ENCODE measurements around the gene CSNK1G1. TPM values are rescaled to one million over a fixed set of nuclear protein-coding genes. Genes with fewer than 3 reads are reported as not detected.
A peak's percentile ranks its signal among the peaks of the same experiment; 100 is the strongest.

CSNK1G1 gene
- total and polyA plus RNA-seq, 2 of the 8 experiments (the other 6 are each of a cell fraction or from before 2014, with no cell fraction given) = 6.0 to 12.9 TPM

GRCh38 chr15:64381000-64381751 lies 25.2 kb upstream of the CSNK1G1 start, which contains the start of gene PCLAF:
PCLAF (minus strand) TSS chr15:64381441; CDS start chr15:64381371, 70 bp downstream.
- Histone ChIP-seq H3K18ac (ENCODE audit: extremely low read depth, low read length) (peak within 1 kb of the TSS; percentile 4; the same call in 1 of the 2 replicates), H3K4ac (replicated peaks; ENCODE audit: insufficient read length, low read depth, low read length) (no peak within 1 kb of the TSS), H3K56ac (replicated peaks; ENCODE audit: insufficient read length, low read depth, low read length) (no peak within 1 kb of the TSS), H2AK5ac (ENCODE audit: low read depth, low read length) (no peak within 1 kb of the TSS), H3K27me3 (replicated peaks in 1 of 4; ENCODE audit: control insufficient read depth in 3 of 4, extremely low read depth in 1 of 4, insufficient read depth in 3 of 4, low read length in 3 of 4) (no peaks in the 10 kb centered on the region), H3K79me2 (ENCODE audit: control insufficient read depth in 1 of 2, insufficient read depth in 2 of 2, low read length in 2 of 2) (peaks cover 0 to 23% of the 10 kb centered on the region in 2 experiments; a peak in 2 of 4 replicates), H4K91ac (replicated peaks; ENCODE audit: insufficient read length, low read length) (no peak within 1 kb of the TSS), H2BK120ac (replicated peaks; ENCODE audit: low read depth, low read length) (no peak within 1 kb of the TSS), H2BK20ac (ENCODE audit: low read length) (no peak within 1 kb of the TSS), H3K14ac (ENCODE audit: insufficient read length) (no peak within 1 kb of the TSS), H3K9ac (replicated peaks in 1 of 4; ENCODE audit: extremely low read depth in 1 of 4, low read depth in 3 of 4, low read length in 3 of 4) (peak within 1 kb of the TSS; percentile 55 to 91 (median 78)), H4K20me1 (replicated peaks in 1 of 2; ENCODE audit: control insufficient read depth in 1 of 2, insufficient read depth in 2 of 2, low read length in 2 of 2) (no peaks in the 10 kb centered on the region), H3K4me2 (ENCODE audit: insufficient read depth in 1 of 2, low read depth in 2 of 2, low read length in 2 of 2) (peak within 1 kb of the TSS; percentile 78 to 89), H3K4me1 (replicated peaks in 1 of 4; ENCODE audit: control insufficient read depth in 3 of 4, insufficient read depth in 4 of 4, low read length in 3 of 4) (no peaks in the 10 kb centered on the region), H3K23ac (ENCODE audit: insufficient read length) (no peak within 1 kb of the TSS), H2BK12ac (ENCODE audit: low read depth, low read length) (no peak within 1 kb of the TSS), H4K5ac (ENCODE audit: insufficient read length, low read depth, low read length) (peak within 1 kb of the TSS; percentile 56), H3K27ac (ENCODE audit: low read depth, low read length) (0 out of 2 replicates have a peak within 1 kb of the TSS, but pooled peaks have one; percentile 21), H3K79me1 (ENCODE audit: low read depth, low read length) (peaks cover 3% of the 10 kb centered on the region; the same call in 1 of the 2 replicates), H3K9me3 (ENCODE audit: insufficient read depth in 2 of 2, low read depth in 1 of 2, low read length in 1 of 2) (no peaks in the 10 kb centered on the region), H3K23me2 (ENCODE audit: low read depth, low read length) (peaks cover 5% of the 10 kb centered on the region; the same call in 1 of the 2 replicates), H2AFZ (ENCODE audit: low read length) (peak within 1 kb of the TSS; percentile 88; the same call in 1 of the 2 replicates), H3K36me3 (ENCODE audit: control insufficient read depth in 2 of 4, insufficient read depth in 4 of 4, low read length in 3 of 4) (peaks cover 0 to 11% (median 1%) of the 10 kb centered on the region in 4 experiments; a peak in 2 of 8 replicates), H2BK5ac (ENCODE audit: low read depth, low read length) (no peak within 1 kb of the TSS), H3K4me3 (ENCODE audit: extremely low read depth in 1 of 4, insufficient read depth in 2 of 4, low read depth in 3 of 4, low read length in 4 of 4) (peak within 1 kb of the TSS; percentile 82 to 90 (median 83)), H2BK15ac (ENCODE audit: low read length) (no peak within 1 kb of the TSS), H4K8ac (ENCODE audit: extremely low read depth, insufficient read depth, low read length) (no peak within 1 kb of the TSS; the same call in 1 of the 2 replicates)
- CTCF ChIA-PET (ENCODE audit: partially characterized antibody) = interaction anchor here (1.7 kb wide), 1 partner anchor 300 kb away, joined by 4 read pairs; no protein-coding TSS in a partner anchor
- POLR2A ChIA-PET (ENCODE audit: partially characterized antibody) = interaction anchor here (0.7 to 2.4 kb wide), 9 partner anchors 9 to 237 kb away, joined by 3 to 8 read pairs (median 4); partner anchors contain the start of gene PPIB
- DNase-seq (ENCODE audit: low read depth in 1 of 2, low spot score in 2 of 2) (peak; percentile 82 to 90), FAIRE-seq (peak; percentile 85)
- WGBS, 2 experiments (ENCODE audit: extremely low coverage in 1 of 2, insufficient coverage in 1 of 2, insufficient read length in 1 of 2, insufficient replicate concordance in 2 of 2, low coverage in 1 of 2, low lambda C conversion rate in 2 of 2, missing lambda C conversion rate in 1 of 2) = 2% methylated on average over 38 of the region's 38 CpGs; no CpG with 5 or more reads in 1 of the 2 experiments
- TF ChIP-seq RBBP5 (IDR thresholded peaks at IDR 0.05; ENCODE audit: borderline replicate concordance, low read depth, low read length) = peak; percentile 63; the same call in 1 of the 2 replicates
- TF ChIP-seq RNF2 (IDR thresholded peaks at IDR 0.05; ENCODE audit: borderline replicate concordance, low read depth, low read length, missing control alignments, poor library complexity, severe bottlenecking) = no peak
- no peak for TF ChIP-seq TEAD4 (IDR thresholded peaks at IDR 0.05; ENCODE audit: low read depth, low read length)
- peak; percentile 76 for TF ChIP-seq PHF8 (conservative IDR thresholded peaks at IDR 0.05; ENCODE audit: low read depth, low read length)
- TF ChIP-seq MAX (IDR thresholded peaks at IDR 0.05) = peak; percentile 49; the same call in 1 of the 2 replicates
- no peak for TF ChIP-seq POU5F1 (IDR thresholded peaks at IDR 0.05; ENCODE audit: low read depth, low read length)
- TF ChIP-seq CHD2 (IDR thresholded peaks at IDR 0.05; ENCODE audit: low read length) = peak; percentile 82
- no peak for TF ChIP-seq GABPA (IDR thresholded peaks at IDR 0.05; ENCODE audit: borderline replicate concordance, insufficient read depth, low read length)
